Fibroblast of lung (primary cell): ENCODE measurements around the gene BRCA2. TPM values are rescaled to one million over a fixed set of nuclear protein-coding genes. Genes with fewer than 3 reads are reported as not detected.

ENCODE experiments used
- DNase-seq, 2 donors: peaks; one replicate each; pipeline versions ENCODE4 v3.0.0 to v3.0.0-alpha.2; 2010; ENCODE audit warnings: low read depth in 2 of 2
- H2AFZ ChIP-seq: 2 replicates; pipeline ENCODE4 v1.5.1; 2012; ENCODE audit warnings: low read length, control low read depth, inconsistent platforms
- H3K27ac ChIP-seq: 2 replicates; pipeline ENCODE4 v1.5.1; 2011; ENCODE audit warnings: low read length, control low read depth; ENCODE audit not compliant: insufficient read depth
- H3K27me3 ChIP-seq: 2 replicates; pipeline ENCODE4 v1.5.1; 2011; ENCODE audit warnings: mild to moderate bottlenecking, low read length; ENCODE audit not compliant: control insufficient read depth, insufficient read depth
- H3K36me3 ChIP-seq: 2 replicates; pipeline ENCODE4 v1.5.1; 2011; ENCODE audit warnings: low read length; ENCODE audit not compliant: control insufficient read depth, insufficient read depth
- H3K4me1 ChIP-seq: 2 replicates; pipeline ENCODE4 v1.5.1; 2011; ENCODE audit warnings: low read length; ENCODE audit not compliant: control insufficient read depth, insufficient read depth; ENCODE audit errors: extremely low read depth
- H3K4me2 ChIP-seq: 2 replicates; pipeline ENCODE4 v1.5.1; 2011; ENCODE audit warnings: low read length, control low read depth; ENCODE audit not compliant: insufficient read depth; ENCODE audit errors: extremely low read depth
- H3K4me3 ChIP-seq, 4 experiments: fragments of 200-600 bp in 1 of 4; sonication (generic) in 1 of 4; replicated peaks in 1 of 4; 2 replicates each; pipeline ENCODE4 v1.5.1; 2011 to 2016; ENCODE audit warnings: low read length in 4 of 4, low read depth in 3 of 4, mild to moderate bottlenecking in 3 of 4, control low read depth in 2 of 4, inconsistent platforms in 1 of 4, mixed read lengths in 1 of 4; ENCODE audit not compliant: insufficient read depth in 1 of 4; ENCODE audit errors: control extremely low read depth in 1 of 4
- H3K79me2 ChIP-seq: 2 replicates; pipeline ENCODE4 v1.5.1; 2012; ENCODE audit warnings: mild to moderate bottlenecking, low read length, inconsistent platforms; ENCODE audit not compliant: control insufficient read depth, insufficient read depth
- H3K9ac ChIP-seq: 2 replicates; pipeline ENCODE4 v1.5.1; 2011; ENCODE audit warnings: mild to moderate bottlenecking, low read length, control low read depth; ENCODE audit not compliant: insufficient read depth
- H3K9me3 ChIP-seq: 2 replicates; pipeline ENCODE4 v1.5.1; 2012; ENCODE audit warnings: low read depth, low read length; ENCODE audit not compliant: control insufficient read depth, insufficient read depth
- H4K20me1 ChIP-seq: 2 replicates; pipeline ENCODE4 v1.5.1; 2011; ENCODE audit warnings: low read length; ENCODE audit not compliant: control insufficient read depth, insufficient read depth; ENCODE audit errors: extremely low read depth
- CTCF ChIP-seq, 2 donors: IDR thresholded peaks in 1 of 2; conservative IDR thresholded peaks in 1 of 2; 1 replicate in 1 of 2; 2 replicates in 1 of 2; pipeline ENCODE4 v1.5.1; 2011 to 2012; ENCODE audit warnings: low read length in 2 of 2, control low read depth in 1 of 2, inconsistent platforms in 1 of 2, low read depth in 1 of 2, mild to moderate bottlenecking in 1 of 2
- EZH2 ChIP-seq: IDR thresholded peaks from 2 replicates; pipeline ENCODE4 v1.5.1; 2012; ENCODE audit warnings: low read length, control low read depth, mild to moderate bottlenecking; ENCODE audit errors: missing control alignments
- polyA plus RNA-seq, 2 donors: library from polyadenylated mRNA; depleted of rRNA in 1 of 2; stranded (reverse) in 1 of 2; unstranded in 1 of 2; fragments of >200 nt; gene quantifications; 2 replicates each; pipeline ENCODE4 v1.2.1, GENCODE V29; 2011 to 2012; ENCODE audit warnings: missing spikeins in 1 of 2
- total RNA-seq: library from RNA; depleted of rRNA; stranded (reverse); fragments of >200 nt; gene quantifications from 2 replicates; pipeline ENCODE4 v1.2.1, GENCODE V29; 2014

BRCA2 gene
- total and polyA plus RNA-seq, 2 donors (not counting 1 experiment from before 2014, with no cell fraction given), result 2.0 to 4.5 TPM

GRCh38 chr13:32282096-32282711 is 33.1 kb upstream of the BRCA2 start:
- no peaks in the 10 kb centered on the region for H3K36me3 ChIP-seq
- H3K4me2 ChIP-seq, result no peak overlapping the region
- H3K4me3 ChIP-seq, result no peak overlapping the region
- H2AFZ ChIP-seq, result no peak overlapping the region
- H3K79me2 ChIP-seq, result no peaks in the 10 kb centered on the region
- TF ChIP-seq EZH2, result no peak
- no peak for TF ChIP-seq CTCF (conservative IDR thresholded peaks at IDR 0.05 in 1 of 2, IDR thresholded peaks at IDR 0.05 in 1 of 2; ENCODE audit: low read depth in 1 of 2, low read length in 2 of 2)
- no peak overlapping the region for H3K27ac ChIP-seq
- H3K4me1 ChIP-seq, result peaks cover 2% of the 10 kb centered on the region
- no peaks in the 10 kb centered on the region for H4K20me1 ChIP-seq
- no peaks in the 10 kb centered on the region for H3K9me3 ChIP-seq
- no peaks in the 10 kb centered on the region for H3K27me3 ChIP-seq
- DNase-seq, result no peak
- no peak overlapping the region for H3K9ac ChIP-seq

GRCh38 chr13:32284927-32285632 is 30.2 kb upstream of the BRCA2 start:
- DNase-seq, result peak; percentile 65 to 91
- no peaks in the 10 kb centered on the region for H3K27me3 ChIP-seq
- no peaks in the 10 kb centered on the region for H3K36me3 ChIP-seq
- no peak overlapping the region for H3K27ac ChIP-seq
- no peaks in the 10 kb centered on the region for H4K20me1 ChIP-seq
- H3K9me3 ChIP-seq, result no peaks in the 10 kb centered on the region
- TF ChIP-seq CTCF (conservative IDR thresholded peaks at IDR 0.05 in 1 of 2, IDR thresholded peaks at IDR 0.05 in 1 of 2; ENCODE audit: low read depth in 1 of 2, low read length in 2 of 2) (no peak), EZH2 (no peak)
- H3K79me2 ChIP-seq, result no peaks in the 10 kb centered on the region
- peaks cover 2% of the 10 kb centered on the region for H3K4me1 ChIP-seq
- no peak overlapping the region for H3K9ac ChIP-seq
- no peak overlapping the region for H3K4me3 ChIP-seq
- H3K4me2 ChIP-seq, result peak overlapping the region; percentile 46
- no peak overlapping the region for H2AFZ ChIP-seq

- no peak overlapping the region for H2AFZ ChIP-seq
- no peak overlapping the region for H3K27ac ChIP-seq
- no peak overlapping the region for H3K4me3 ChIP-seq
- no peaks in the 10 kb centered on the region for H4K20me1 ChIP-seq
- no peaks in the 10 kb centered on the region for H3K79me2 ChIP-seq
- TF ChIP-seq EZH2, result no peak
- no peak for TF ChIP-seq CTCF (conservative IDR thresholded peaks at IDR 0.05 in 1 of 2, IDR thresholded peaks at IDR 0.05 in 1 of 2; ENCODE audit: low read depth in 1 of 2, low read length in 2 of 2)
- H3K9ac ChIP-seq, result no peak overlapping the region
- H3K36me3 ChIP-seq, result no peaks in the 10 kb centered on the region
- DNase-seq, result peak in 1 of 2 donors; percentile 65
- H3K27me3 ChIP-seq, result no peaks in the 10 kb centered on the region
- peaks cover 2% of the 10 kb centered on the region for H3K4me1 ChIP-seq
- peak overlapping the region; percentile 46 for H3K4me2 ChIP-seq
- no peaks in the 10 kb centered on the region for H3K9me3 ChIP-seq
Measured at GRCh38 chr13:32285633-32285965, 29.7 kb upstream of the BRCA2 start.
